LoVo (cell line): ENCODE data around the gene TTC28.
A peak's percentile ranks its signal among the peaks of the same experiment; 100 is the strongest.

Experiments
- DNase-seq: peaks from one replicate; pipeline ENCODE4 v3.0.0-alpha.2; 2016; ENCODE audit warnings: low spot score

The TTC28 gene

GRCh38 chr22:28021998-28022660, 657.5 kb downstream of the TTC28 start:
- no peak for DNase-seq

GRCh38 chr22:28021116-28021997, 658.3 kb downstream of the TTC28 start:
- no peak for DNase-seq

DNA sequence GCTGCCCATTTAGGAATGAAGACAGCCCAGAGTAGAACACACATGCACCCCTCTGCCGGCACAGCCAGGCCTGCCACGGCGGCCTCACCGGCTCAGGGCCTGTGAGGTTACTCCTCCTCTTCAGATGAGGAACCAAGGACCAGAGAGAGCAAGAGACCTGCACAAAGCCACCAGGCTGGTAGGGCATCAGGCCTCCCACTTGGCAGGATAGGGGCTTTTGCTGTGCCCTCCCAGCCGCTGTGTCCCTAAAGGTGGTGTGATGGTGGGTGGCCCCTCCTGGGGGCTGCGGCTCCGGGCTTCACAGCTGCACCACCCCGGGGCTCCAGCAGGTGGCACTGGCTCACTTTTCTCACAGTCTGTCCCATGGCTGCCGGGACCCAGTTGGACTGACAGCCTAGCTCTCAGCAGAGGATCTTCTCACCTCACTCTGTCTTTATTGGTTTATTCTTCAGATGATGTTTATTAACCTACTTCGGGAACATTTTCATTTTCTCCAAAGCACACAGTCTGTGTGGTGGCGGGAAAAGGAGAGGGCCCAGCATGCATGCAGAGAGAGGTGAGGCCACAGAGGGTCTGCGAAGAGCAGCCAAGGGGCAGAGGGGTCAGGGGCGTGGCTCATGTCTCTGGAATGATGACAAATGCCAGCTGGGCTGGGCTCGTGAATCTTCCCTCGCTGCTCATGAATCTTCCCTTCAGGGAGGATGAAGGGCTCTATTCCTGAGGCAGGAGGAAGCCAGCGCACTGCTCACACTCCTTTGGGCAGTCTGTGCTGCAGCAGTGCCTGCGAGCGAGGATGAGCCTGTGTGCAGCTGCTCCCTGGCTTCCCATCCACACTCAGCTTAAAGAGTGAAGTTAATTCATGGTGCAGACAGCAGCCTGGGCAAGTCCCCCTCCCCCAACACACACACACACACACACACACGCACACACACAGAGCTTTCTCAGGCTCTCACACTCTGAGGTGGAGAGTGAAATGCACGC, 659.5 kb downstream of the TTC28 start:
- peak; percentile 41 for DNase-seq

DNA sequence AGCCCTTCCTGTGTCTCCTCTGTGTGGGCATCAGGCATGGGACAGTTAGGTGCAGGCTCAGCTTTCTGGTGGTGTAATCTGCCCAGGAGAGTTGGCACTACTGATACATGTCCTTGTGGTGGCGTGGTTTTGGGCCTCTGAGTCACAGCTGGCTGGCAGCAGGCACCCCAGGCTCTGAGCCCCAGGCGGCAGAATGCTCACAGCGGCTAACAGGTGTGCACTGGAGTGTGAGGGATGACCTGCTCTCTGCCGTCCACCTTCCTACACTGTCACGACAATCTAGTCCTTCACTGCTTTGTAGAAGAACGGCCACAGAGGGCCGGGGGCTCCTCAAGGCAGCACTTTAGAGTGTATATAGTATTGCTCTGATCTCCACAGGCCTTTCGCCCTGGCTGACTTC, 660.3 kb downstream of the TTC28 start:
- no peak for DNase-seq

DNA sequence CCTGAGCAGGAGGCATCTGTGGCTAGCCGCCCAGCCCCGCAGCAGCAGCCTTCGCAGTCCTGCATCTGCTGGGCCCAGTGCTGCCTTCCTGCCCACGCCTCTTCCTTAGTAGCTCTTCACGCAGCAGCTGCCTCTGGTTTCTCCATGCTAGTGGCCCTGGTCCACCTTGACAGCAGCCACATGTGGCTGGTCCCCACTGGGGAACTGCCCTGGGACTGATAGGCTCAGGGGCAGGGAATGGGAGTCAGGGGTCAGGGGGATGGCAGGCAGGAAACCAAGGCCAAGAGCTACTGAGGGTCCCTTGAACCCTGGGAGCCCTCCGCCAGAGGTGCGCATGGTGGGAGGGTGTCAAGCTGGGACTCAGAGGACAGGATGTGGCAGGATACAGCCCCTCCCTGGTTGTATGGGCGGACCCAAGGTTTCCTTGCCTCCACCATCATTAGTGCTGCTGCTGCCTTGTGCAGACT, 661.1 kb downstream of the TTC28 start:
- DNase-seq: no peak

DNA sequence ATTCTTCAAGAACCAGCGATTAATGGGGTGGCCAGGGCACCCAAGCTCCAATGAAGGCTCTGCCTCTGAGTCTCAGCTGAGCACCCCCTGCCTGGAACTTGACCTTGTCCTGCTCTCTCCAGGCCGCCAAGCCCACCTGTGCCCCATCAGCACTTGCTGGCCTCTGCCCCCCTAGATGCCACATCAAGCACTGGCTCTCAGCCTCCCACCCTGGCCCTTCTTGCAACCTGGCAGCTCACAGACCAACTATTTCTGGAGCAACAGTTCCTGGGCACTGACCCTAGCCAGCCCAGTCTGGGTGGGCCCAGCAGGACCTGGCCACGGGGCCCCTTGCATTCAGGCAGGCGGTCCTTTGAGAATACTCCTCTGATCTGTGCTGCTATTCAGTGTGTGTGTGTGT, 661.8 kb downstream of the TTC28 start:
- no peak for DNase-seq

DNA sequence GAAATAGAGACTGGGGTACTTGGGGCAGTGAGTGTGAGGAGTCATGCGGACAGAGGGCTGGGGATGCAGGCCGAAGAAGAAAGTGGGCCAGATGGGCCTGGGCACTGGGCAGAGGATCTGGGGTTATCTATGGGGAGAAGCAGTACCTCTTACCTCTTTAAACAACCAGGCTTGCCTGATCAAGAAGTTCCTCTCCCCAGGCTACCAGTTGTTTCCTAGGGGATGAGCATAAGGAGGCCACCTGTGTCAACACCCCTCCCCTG, 662.2 kb downstream of the TTC28 start:
- no peak for DNase-seq

DNA sequence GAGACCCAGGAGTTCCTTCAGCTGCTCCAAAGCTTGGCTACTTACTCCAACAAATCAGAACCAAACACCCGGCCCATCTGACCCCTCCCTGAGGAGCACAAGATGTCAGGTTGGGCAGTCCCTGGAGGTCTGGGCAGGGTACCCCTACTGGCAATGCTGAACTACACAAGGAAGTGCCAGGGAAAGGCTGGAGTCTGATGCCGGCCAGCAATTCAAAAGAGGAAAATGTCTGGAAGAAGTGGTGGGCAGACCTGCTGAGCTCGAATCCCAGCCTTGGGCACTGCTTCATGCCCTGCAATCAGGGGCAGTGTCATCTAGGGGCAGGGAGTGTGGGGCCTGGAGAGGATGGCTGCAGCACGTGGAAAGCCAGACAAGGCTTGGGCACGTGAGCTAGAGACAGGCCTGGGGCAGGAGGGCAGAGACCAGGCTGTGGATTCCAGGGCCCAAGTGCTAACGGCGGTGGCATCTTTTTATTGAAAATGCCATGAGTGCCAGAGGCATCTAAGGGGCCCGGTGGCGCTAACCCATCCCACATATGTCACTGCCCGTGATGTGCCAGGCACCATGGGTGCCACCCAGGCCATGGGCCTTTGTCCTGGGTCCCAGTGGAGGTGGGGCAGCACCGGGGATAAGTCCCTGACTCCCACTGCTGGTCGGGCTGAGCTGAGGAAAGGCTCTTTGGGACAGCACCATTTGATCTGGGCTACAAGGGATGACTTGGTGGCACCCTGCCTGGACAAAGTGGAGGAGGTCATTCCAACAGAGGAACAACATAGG, 662.7 kb downstream of the TTC28 start:
- no peak for DNase-seq

GRCh38 chr22:28015676-28016601, 663.7 kb downstream of the TTC28 start:
- no peak for DNase-seq

DNA sequence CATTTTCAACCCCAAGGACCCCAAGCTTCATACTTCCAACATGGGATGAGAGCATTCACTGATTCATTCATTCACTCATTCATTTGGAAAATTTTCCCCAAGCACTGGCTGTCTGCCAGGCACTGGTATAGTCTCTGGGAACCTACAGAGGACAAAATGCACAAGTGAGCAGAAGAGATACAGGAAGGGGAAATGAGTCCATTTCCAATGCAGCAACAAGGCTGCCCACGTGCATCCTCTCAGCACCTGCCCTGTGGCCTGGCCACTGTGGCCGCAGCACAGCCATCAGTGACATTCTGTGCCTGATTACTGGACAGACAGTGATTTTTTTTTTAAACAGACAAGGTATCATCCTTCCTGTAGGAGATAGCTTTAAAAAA, 664.6 kb downstream of the TTC28 start:
- no peak for DNase-seq

DNA sequence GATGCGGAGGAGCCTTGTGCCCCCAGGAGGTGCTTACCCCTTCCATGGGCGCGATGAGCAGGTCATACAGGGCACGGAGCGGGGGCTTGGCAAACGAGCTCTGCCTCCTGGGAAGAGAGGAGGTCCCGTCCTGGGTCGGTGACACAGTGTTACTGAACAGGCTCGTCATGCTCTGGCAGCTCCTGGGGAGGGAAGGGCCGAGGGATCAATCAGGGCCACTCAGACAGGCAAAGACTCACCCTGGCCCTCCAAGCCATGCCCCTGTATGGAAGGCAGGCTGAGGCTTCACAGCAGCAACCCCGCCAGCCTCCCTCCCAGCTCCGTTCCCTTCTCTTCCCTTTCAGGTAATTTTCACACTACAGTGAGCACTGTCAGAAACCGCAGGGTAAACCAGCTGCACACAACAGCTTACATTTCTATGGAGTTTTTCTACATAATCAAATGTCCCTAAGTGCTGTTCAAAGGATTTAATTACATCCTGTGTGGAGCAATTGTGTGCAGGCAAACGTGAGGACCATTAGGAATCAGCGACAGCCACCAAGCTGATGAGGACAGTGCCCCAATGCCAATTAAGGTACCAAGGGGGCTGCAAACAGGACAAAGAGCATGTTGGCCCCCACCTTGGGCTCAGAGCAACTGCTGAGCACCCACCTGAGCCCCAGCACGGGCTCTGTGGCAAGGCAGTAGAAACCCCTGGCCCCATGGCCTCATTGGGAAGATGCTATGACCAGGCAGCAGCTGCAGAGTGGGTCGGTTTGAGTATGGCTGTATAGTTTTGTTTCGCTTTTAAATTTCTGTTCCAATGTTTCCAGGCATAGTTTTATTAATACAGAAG, 665.2 kb downstream of the TTC28 start:
- no peak for DNase-seq

DNA sequence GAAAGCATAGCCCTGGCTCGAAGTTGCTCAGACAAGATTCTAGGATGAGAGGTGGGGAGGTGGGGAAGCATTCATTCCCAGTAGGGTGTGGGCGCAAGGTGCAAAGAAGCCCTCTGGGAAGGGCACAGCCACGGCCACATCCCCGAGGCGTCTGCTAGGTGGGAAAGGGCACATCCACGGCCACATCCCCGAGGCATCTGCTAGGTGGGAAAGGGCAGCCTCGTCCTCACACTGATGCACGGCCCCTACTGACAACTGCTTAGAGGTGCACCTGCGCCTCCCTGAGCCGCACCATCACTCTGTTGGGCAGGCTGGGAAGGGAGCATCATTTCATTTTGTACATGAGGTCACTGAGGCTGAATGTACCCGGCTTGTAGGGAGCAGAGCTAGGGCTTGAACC, 666.0 kb downstream of the TTC28 start:
- DNase-seq: no peak

DNA sequence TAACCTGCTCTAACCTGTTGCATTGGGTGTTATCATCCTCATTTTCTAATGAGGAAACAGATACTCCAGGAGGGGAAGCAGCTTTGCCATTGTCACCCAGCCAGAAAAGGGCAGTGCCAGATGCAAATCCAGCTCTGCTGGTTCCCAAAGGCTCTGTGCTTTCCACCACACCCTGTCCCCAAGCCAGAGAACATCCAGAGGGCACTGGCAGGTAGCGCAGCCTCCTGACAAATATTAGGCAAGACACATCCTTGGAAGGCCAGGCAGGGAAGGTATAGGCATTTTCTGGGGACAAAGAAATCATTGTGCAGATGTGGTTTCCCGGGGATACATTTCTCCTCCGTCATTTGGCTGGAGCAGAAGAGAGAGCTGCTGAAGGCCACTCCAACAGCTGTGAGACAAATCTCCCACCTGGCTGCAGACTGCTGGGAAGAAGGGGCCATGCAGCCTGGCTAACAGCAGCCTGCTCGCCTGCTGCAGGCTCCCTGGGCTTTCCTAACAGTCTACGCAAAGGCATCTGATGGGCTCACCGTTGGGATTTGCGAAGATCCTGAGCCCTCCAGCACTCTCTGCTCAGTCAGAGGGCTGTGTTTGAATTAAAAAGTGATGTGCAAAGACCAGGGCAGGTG, 666.7 kb downstream of the TTC28 start:
- DNase-seq: no peak

DNA sequence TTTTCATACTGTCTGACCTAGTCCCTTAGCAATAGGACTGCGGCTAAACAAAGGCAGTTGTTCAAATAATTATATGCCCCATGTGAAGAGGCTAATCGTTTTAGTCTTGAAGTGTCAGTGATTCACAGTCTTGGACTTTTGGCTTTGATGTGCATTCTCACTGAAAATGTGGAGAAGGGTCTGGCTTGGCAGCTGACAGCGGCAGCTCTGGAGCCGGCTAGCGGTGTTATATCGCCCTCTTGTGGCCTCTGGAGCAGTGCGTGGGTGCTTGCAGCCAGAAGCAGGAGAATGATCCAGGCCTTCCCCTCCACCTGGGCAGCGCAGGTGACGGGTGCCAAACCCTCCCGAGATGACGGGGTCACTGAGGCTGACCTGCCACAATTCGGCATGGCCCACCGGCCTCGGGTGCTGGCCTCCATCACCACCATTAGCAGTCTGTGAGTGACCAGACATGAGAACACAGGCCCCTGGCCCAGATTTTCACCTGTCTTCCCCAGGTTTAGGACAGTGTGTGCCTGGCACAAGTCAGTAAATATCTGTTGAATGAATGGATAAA, 670.3 kb downstream of the TTC28 start:
- DNase-seq: peak; percentile 72

DNA sequence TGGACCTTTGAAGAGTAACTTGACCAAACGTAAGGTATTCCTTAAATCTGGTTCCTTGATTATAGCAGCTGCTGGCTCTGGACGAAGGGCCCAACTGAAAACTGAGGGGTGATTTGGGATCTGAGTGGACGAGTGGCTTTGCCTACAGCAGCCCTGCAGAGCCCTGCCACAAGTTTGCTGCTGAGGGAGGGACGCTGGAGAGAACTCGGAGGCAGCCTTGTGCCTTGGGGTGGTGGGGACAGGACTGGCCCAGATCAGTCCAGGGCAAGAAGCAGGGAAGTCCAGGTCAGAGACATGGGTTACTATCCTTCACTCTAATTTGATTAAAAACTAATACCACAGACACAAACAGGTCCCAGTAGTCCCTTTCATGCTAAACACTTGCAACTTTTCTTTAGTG, 671.0 kb downstream of the TTC28 start:
- no peak for DNase-seq

GRCh38 chr22:28008056-28008455, 671.6 kb downstream of the TTC28 start:
- DNase-seq: no peak

- no peak for DNase-seq
These were observed 673.4 kb downstream of the TTC28 start for GRCh38 chr22:28006271-28006670.

DNA sequence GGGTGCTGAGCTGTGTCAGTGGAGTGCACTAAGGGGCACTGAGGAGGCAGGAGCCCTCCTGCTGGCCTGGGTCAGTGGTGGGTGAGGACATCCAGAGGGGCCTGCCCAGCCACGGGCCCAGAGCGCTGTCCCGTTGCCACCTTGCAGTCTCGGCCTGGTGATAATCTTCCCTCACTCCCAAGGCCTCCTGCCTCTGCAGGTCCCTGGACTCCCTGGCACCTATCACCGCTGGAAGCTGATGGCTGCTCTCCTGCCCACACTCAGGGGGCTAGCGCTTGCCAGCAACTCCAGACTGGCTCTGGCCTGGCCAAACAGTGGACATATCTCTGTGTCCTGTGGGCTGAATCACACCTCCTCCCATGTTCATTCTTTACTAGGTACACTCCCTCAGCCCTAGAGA, 674.1 kb downstream of the TTC28 start:
- DNase-seq: no peak

DNA sequence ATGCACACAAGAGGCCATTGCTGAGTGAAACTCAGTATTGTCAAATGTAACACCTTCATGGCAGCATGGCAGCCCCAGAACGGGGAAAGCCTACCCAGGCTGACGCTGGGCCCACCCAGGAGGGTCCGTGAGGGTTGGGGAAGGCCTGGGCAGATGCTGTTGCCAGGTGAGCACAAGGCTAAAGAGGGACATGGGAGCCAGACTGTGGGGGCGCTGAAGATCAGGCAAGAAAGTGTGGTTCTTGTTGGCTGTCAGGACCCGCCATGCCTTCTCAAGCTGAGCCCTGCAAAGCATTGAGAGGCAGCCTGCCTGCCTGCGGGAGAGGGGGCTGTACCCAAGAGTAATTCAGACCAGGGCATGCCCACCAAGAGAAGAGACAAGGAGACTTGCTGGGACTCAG, 675.6 kb downstream of the TTC28 start:
- no peak for DNase-seq
